GM19324 (cell line): Measurements from ENCODE around the gene MPST.

Experiments used
- ATAC-seq: cut with Tn5 transposase; IDR thresholded peaks from one replicate; pipeline ENCODE4 v1.9.1; 2021; ENCODE audit warnings: mild to moderate bottlenecking, moderate library complexity; ENCODE audit not compliant: unreplicated experiment, low FRiP score

Gene MPST

GRCh38 chr22:37074537-37074936, 55.0 kb downstream of the MPST start:
- ATAC-seq: no peak

- no peak for ATAC-seq
These were observed 55.5 kb downstream of the MPST start for GRCh38 chr22:37075046-37075445.

- ATAC-seq: no peak
These were observed 56.4 kb downstream of the MPST start for GRCh38 chr22:37075822-37076433.

- no peak for ATAC-seq
These were observed 58.4 kb downstream of the MPST start for GRCh38 chr22:37077802-37078448.

- no peak for ATAC-seq
These were observed 59.6 kb downstream of the MPST start for GRCh38 chr22:37079158-37079557.
